HG03045 (cell line): ENCODE measurements around the gene PTPRR.

ENCODE experiments used
- ATAC-seq: cut with Tn5 transposase; IDR thresholded peaks from one replicate; pipeline ENCODE4 v1.9.1; 2021; ENCODE audit warnings: mild to moderate bottlenecking, moderate library complexity; ENCODE audit not compliant: unreplicated experiment

Gene PTPRR

DNA sequence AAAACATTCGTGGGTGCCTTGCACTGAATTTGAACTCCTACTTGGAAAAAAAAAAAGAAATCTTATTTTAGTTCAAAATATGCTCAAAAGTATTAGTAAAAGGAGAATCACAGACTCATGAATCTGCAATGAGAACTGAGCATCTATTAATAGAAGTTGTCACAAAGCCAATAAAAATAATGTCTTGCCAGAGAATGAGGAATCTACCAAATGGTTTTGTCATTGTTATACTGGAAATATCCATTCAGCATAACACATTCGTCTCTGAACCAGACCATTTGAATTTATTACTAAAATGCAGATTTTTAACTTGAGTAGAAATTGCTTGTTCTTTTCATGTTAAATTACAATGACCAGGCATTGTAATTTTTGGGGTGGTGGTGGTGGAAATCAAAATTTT, 271.7 kb downstream of the PTPRR start:
- no peak for ATAC-seq

DNA sequence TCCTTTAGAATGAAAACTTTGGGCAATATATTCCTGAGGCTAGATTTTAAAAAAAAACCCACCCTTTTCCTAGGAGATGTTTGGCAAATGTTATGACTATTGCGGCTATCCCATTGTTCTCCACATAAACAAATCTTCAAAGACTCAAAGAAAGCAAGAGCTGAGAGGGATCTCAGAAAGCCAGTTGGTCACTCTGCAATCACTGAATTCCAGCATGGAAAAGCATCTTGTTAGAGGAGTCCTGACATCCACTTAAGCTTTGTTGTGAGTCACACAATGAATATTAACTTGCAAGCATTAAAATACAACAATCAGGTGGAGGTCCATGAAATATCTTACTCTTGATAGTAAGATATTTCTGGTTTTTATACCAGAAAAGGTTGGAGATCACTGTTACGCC, 272.3 kb downstream of the PTPRR start:
- no peak for ATAC-seq

DNA sequence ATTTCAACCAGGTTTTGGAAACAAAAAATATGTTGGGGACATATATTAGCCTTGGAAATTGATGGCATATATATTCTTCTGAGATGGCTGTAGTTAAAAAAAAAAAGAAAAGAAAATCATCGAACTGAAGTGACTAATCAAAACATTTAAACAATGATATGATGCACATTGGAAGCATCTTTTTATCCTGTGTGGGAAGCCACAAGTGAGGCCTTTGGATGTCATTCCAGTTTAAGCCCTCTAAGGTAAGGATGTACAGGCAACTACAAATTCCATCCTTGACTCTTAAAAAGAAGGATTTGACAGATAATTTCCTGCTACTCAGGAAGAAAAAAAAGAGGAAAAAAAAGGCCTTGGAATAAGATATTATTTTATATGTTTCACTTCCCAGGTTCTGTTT, 273.7 kb downstream of the PTPRR start:
- no peak for ATAC-seq

DNA sequence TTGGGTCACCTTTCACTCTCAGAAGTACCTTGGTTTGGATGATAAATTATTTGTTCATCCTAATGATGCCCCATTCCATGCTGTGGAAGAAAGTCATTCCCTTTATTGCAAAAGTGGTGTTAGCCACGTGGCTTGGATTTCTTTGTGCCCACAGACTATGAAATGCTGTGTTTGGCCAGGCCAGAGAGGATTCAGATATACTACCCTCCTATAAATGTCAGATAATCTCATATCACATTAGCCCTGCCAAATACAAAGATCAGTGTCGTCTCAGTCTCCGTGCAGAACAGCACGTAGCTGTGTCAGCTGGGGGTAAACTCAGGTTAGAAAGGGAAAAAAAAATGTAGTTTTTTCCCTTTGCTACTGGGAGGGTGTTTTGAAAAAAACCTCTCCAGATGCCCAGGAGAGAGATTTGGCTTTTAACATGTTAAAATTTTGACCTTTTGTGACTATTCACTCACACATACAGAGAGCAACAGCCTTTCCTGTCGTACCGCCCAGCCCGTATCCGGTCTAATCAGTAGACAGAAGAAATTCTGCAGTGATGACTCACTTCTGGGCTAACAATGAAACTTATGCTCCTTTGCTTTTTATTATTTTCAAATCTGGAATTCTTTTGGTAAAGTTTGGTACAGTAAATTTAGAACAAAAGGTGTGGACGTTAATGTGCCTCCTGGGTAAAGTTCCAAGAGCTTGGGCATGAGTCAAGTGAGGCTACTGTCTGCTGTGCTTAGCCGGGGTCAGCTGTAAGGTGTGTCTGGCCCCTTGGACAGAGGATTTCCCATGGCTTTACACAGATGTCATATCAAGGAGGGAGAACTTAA, 274.8 kb downstream of the PTPRR start:
- ATAC-seq = no peak

DNA sequence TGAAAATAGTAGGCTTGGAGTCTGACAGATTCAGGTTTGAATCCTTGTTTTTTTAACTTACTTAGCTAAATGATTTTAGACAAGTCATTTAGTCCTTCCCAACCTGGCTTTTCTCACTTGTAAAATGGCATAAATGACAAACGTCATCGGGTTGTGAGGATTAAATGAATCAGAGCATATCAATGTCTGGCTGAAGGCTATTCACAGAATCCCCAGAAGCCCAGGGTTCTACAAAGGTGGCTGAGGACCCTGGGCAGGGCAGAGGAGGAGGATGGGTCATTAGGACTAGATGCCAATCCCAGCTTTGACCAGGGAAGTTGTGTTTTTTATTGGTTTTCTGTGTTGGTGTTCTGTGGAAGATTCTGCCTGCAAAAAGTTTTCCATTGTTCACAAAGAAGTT, 275.7 kb downstream of the PTPRR start:
- ATAC-seq = no peak

DNA sequence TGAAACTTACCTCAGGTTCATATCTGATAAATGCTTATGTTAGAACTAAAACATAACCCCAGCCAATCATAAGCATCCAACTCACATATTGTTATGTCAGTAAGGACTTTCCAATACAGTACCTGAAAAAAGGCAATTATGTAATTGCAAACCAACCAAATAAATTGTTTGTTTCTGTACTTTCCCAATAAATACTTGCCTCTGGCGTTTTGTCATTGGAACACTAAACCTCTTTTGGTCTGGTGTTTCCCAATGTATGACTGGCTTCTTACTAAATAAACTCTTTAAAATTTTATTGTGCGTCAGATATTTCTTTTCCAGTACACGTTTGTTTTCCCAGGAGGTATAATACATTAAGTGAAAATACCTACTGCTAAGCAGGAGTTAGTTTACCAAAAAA, 276.6 kb downstream of the PTPRR start:
- no peak for ATAC-seq

DNA sequence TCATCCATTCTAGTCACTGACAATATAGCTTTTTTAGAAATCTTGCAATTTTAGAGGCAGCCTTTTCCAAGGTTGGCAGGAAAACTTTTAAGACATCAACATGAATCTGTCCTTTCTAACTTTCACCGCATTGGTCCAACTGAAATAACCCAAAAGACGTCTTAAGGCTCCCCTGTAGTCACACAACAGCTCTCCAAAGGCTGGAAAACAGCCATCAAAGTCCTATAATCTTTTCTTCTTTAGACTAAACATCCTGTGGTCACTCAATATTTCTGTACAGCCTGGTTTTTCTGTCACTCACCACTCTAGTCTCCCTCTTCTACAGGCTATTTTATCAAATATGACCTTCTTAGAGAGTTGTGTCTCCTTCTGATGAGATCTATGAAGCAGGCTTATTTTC, 278.8 kb downstream of the PTPRR start:
- ATAC-seq = no peak

DNA sequence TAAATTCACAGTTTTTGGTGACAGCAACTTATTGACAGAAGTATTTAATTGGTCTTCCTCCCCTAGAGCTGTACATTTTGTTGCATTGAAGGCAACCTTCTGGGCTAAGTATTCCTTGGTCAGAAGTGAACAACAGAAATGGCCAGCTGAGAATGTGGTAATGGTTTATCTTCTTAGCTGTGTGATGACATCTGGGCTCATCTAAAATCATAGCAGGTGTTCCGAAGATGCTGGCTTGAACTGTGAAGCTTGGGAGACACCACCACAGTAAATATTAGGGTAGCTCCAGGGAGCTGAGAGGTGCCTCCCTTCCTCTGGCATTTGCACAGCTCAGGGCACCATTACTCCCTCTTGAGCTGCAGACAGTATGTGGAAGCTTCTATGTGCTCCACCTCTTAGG, 279.6 kb downstream of the PTPRR start:
- ATAC-seq = no peak

DNA sequence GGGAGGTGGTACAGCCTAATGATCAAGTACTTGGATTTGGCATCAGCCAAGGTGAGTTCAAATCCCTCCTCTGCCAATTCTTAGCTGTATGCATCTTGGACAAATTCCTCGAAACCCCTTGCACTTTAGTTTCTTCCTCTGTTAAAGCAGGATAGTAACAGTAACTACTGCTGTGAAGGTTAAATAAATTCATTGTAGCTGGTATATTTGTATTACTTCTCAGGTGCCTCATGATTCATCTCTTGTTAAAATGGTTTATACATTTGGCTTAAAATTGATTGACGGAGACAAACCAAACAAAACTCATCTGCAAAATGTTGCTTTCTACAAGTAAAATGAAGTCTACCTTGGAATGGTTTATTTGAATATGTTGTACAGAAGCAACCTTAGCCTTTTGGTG, 281.0 kb downstream of the PTPRR start:
- no peak for ATAC-seq

DNA sequence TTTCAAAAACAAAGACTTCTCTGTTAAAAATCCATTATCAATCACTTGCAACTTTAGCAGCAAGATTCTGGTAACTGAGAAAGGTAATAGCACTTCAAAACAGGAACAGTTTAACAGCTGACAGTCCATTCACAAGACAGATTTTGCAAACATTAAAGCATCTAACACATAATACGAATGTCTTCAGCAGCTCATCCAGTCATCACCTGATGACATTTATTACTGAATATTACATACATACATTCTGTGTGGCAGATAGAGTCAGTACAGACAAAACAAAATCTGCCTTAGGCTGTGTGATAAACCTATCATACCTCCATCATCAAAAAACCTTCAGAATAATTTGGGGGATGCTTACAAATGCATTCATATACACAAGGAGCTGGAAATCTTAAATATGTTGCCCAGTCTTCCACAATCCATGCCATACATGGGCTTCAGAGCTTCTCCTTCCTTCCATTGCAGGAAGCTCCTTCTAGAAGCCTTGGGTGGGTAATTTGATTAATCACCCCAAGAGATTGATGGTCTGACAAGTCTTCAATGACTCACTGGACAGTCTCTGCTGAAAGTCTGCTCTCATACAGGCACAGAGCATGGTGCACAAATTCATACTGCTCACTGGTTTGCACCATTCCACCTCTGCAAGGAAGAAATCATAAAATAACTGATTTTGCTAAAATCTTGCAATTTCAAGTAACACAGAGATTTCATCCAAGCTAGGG, 281.7 kb downstream of the PTPRR start:
- ATAC-seq = no peak

DNA sequence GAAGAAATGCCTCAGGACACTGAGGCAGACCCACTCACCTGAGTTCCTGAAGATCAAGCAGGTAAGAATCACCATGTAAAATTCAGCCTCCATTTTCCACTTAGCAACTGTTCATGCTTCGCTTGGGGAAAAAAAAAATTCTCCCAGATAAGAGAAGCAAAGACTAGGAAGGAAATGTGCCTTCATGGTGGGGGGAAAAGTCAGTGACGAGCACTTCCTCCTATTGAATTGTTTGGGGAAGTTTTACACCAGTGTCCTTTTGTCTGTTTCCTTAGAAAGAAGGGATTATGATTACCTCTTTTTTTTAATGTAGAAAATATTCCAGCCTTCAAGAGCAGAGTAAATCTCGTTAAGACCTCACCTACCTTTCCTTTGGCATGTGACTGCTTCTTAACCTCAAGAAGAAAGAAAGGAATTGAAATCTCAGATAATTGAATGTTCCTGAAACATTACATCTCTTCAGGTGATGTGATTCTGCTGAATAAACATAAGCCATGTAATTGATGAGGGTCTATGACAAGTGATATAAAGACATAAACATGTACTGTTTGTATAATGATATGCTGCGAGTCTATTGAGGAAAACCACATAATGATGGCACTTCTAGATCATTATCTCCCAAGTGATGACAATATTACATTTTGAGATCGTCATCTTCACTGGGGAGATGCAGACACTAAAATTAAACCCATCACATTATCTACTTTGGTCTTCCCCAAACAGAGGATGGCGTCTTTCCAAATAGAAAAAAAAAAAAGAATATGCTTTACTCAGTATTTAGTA, 283.0 kb downstream of the PTPRR start, which contains the start of gene PTPRB:
Gene PTPRB, minus strand, starts transcription at position 127 of the 783 bp plus-strand sequence. Its CDS starts 34 bp downstream, at position 93.
- no peak for ATAC-seq

DNA sequence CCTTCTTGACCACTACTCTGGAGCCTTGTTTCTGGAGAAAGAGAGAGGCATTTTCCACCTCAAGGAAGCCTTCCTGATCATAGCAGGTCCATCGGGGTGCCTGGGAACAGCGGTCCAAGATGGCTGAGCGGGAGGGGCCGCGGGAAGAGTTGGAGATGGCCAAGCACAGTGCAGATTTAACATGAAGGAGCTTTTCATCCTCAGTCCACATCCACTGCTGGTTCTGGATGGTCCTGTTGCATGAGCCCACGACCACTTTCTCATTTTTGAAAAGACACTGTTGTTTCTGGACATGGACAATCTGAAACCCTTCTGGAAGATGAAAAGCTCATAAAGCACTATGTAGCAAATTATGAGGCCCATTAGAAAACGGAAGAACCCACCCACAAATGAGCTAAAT, 284.8 kb downstream of the PTPRR start:
- no peak for ATAC-seq

DNA sequence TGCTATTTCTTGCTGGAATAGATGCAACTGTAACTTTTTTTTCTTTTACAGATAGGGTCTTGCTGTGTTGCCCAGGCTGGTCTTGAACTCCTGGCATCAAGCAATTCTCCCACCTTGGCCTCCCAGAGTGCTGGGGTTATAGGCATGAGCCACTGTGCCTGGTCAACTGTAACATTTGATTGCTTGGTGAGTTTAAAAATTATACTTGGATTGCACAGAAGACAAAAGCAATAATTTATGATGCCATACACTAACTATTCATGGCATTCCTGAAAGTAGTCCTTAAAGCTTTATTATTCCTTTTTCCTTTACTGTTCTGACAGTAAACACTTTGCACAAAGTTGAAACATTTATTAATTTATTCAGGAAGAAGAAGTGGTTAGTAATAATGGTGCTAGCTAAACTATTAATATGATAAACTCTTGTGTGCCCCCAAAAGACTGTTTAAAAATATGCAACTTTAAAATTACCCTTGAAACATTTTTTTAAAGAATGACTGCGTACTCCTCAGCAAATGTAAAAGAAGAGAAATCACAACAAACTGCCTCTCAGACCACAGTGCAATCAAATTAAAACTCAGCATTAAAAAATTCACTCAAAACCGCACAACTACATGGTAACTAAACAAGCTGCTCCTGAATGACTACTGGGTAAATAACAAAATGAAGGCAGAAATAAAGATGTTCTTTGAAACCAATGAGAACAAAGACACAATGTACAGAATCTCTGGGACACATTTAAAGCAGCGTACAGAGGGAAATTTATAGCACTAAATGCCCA, 291.6 kb downstream of the PTPRR start:
- ATAC-seq = no peak

DNA sequence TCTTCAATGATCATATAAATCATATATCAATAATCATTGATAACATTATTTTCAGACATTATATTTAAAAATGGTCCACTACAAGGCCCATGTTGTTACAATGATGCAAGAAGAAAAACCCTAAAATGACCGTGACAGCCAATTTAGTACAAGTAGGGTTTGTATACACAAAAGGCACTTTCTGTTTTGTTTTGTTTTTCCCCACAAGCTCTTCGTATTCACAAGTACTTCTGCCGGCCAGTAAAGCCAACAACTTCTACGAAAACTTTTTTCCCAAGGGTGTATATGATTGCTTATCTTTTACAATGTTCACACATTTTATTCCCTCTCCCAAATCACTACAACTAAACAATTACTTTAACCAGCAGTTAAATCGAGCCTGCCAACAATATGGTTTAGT, 292.9 kb downstream of the PTPRR start:
- ATAC-seq = no peak

DNA sequence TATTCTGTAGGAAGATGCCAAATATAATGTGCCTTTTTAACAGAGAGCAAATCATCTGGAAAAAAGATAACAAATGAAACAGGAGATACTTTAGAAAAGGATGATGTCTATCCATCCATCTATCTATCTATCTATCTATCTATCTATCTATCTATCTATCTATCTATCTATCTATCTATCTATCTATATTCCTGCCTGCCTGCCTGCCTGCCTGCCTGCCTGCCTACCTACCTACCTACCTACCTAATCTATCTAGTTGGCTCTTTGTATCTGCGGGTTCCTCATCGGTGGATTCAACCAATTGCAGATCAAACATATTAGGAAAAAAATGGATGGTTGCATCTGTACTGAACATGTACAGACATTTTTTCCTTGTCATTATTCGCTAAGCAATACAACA, 294.4 kb downstream of the PTPRR start:
- no peak for ATAC-seq

DNA sequence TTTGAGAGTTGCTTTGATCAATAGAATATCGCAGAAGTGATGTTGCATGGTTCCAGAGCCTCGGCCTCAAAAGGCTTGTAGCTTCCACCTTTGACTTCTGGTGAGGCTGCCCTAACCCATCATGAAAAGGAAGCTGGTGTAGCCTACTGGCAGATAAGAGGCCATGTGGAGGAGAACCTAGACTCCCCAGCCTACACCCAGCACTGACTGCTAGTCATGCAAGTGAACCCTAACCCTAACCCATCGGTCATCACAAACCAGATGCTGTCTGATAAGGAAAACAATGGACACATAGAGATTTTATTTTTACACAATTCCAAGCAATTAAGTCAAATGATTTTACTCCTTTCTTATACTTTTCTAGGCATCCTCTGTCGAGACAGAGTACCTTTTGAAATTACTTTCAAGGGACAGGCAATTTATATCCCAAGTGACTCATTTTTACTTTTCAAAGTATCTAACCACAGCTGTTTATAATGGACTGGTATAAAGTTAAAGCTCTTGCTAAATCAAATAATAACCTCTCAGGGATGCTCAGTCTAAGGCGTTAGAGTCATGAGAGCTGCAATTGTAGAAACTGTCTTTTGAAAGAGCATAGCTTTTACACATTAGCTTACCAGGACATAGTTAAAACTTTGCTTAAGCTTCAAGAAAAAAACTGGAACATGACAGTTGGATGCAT, 300.9 kb downstream of the PTPRR start:
- ATAC-seq = no peak

DNA sequence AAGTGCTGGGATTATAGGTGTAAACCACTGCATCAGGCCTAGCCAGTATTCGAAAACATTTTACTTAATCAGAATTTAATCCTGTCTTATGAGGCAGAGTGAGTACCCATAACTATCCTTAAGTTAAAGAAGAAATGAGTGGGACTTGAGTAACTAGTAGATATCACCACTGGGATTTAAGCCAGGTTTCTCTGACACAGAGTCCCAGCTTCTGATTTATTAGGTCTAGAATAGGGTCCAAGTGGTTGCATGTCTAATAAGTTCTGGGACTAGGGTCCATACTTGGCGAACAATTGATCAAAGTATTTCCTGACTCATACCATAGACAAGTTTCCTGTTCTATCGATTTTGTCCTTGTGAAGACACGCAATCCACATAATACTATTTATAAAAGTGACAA, 302.2 kb downstream of the PTPRR start:
- ATAC-seq = no peak

DNA sequence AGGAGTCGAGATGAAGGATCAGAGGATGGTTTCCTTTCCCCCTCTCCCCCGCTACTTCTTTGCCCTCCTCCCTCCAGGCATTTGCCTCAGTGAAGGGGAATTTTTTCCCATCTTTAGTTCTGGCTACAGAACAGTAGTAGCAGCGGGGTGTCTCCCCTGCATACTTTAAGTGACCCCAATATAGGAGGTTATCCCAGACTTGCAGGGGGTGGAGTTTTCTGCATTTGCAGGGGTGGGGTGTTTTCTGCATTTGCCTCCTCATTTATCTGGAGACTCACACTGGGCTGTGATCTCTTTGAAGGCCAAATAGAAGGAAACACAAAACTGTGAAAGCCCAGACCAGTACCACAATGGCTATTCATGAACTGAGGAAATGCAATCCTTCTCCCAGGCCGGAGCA, 303.1 kb downstream of the PTPRR start:
- no peak for ATAC-seq

DNA sequence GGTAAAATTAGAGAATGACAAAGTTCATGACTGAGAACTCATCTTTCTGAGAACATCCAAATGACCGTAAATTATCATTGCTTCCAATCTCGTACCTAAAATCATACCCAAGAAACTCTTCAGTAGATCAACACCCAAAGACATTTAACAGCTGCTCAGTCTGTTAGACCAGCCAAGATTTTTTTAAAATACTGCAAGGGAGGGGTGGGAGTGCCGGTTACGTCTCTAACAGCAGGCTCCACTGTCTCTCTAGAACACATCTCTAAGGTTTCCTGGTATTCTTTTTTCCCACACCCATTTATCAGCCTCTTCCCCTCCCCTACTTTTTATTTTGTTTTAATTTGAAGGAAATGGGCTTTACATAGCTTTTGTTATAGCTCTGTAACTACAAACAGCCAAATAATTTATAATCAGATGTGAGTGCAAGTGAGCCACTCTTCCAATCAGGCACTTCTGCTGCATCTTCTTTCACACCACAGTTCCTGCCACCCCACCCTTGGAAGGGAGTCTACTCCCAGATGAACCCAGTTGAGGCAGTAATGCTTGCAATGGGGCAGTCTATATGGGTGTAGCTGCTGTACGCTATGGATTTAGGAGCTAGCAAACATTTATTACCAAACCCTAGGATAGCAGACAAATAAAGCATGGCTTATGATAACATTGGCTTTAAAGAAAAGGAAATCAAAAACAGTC, 305.2 kb downstream of the PTPRR start:
- ATAC-seq = no peak
